Spleen (tissue), 11 donors: ENCODE measurements around the gene SMIM1. TPM values are rescaled to one million over a fixed set of nuclear protein-coding genes. Genes with fewer than 3 reads are reported as not detected.
A peak's percentile ranks its signal among the peaks of the same experiment; 100 is the strongest.

Experiments
- DNase-seq: peaks from one replicate; pipeline ENCODE4 v3.0.0-alpha.2; 2020
- H3K27ac ChIP-seq, 8 donors: fragments of 200-600 bp; sonication (generic) in 7 of 8; 1 replicate in 4 of 8; 2 replicates in 4 of 8; pipeline versions ENCODE4 v1.5.0 to v1.8.0; 2016 to 2021; ENCODE audit warnings: inconsistent platforms in 4 of 8, mild to moderate bottlenecking in 4 of 8, moderate library complexity in 1 of 8
- H3K27me3 ChIP-seq, 7 donors: fragments of 200-600 bp; sonication (generic) in 6 of 7; replicated peaks in 1 of 7; 1 replicate in 4 of 7; 2 replicates in 3 of 7; pipeline versions ENCODE4 v1.5.0 to v1.8.0; 2016 to 2021; ENCODE audit warnings: inconsistent platforms in 3 of 7, mild to moderate bottlenecking in 1 of 7
- H3K36me3 ChIP-seq, 6 donors: fragments of 200-600 bp; sonication (generic) in 5 of 6; 1 replicate in 4 of 6; 2 replicates in 2 of 6; pipeline versions ENCODE4 v1.5.0 to v1.8.0; 2016 to 2021; ENCODE audit warnings: inconsistent platforms in 2 of 6
- H3K4me1 ChIP-seq, 6 donors: fragments of 200-600 bp; sonication (generic) in 5 of 6; 1 replicate in 3 of 6; 2 replicates in 3 of 6; pipeline versions ENCODE4 v1.5.0 to v1.8.0; 2016 to 2021; ENCODE audit warnings: inconsistent platforms in 3 of 6
- H3K4me3 ChIP-seq, 8 donors: fragments of 200-600 bp; sonication (generic) in 7 of 8; 1 replicate in 4 of 8; 2 replicates in 4 of 8; pipeline versions ENCODE4 v1.5.0 to v1.8.0; 2016 to 2021; ENCODE audit warnings: inconsistent platforms in 4 of 8, mild to moderate bottlenecking in 4 of 8, moderate library complexity in 2 of 8
- H3K9me3 ChIP-seq, 8 donors: fragments of 200-600 bp; sonication (generic) in 7 of 8; 1 replicate in 4 of 8; 2 replicates in 4 of 8; pipeline versions ENCODE4 v1.5.0 to v1.8.0; 2016 to 2021; ENCODE audit warnings: inconsistent platforms in 4 of 8
- POLR2A ChIP-seq, 3 donors: fragments of 450-650 bp; IDR thresholded peaks; one replicate each; pipeline ENCODE4 v1.5.1; 2017; ENCODE audit warnings: antibody characterized with exemption in 3 of 3, mild to moderate bottlenecking in 1 of 3
- POLR2AphosphoS5 ChIP-seq, 3 donors: sonication (generic); formaldehyde crosslinking; IDR thresholded peaks; one replicate each; pipeline ENCODE4 v1.5.1; 2017; ENCODE audit warnings: antibody characterized with exemption in 3 of 3
- WGBS, 5 donors: extraction: QIAGEN DNeasy Blood & Tissue Kit in 3 of 5; methylation state at CpG; one replicate each; pipeline versions ENCODE4 v1.1.5 to v1.1.7; 2013 to 2018; 5-methylcytosine and 5-hydroxymethylcytosine counted together
- intact Hi-C: fragments of 100-400 bp; cut with DNase I; formaldehyde crosslinking; loops from one replicate; pipeline ENCODE4 v1.15.0; 2023; ENCODE audit warnings: low total_unique reads
- polyA plus RNA-seq, 3 donors: library from polyadenylated mRNA; stranded (reverse); fragments of 200-250 nt; gene quantifications; one replicate each; pipeline ENCODE4 v1.2.1, GENCODE V29; 2013
- total RNA-seq, 7 donors: library from RNA; depleted of rRNA in 3 of 7; stranded (reverse); fragments of >200 nt in 3 of 7; fragmentation: NEBNext Ultra II Directional in 4 of 7; extraction: Animal tissue kit (Norgen Biotek cat#: 25700) in 4 of 7; gene quantifications; one replicate each; pipeline versions ENCODE4 v1.1.0 to v1.2.1, GENCODE V29; 2016 to 2021
- TF ChIP-seq, protein P1 (sequence below), 11 experiments: fragments of 200-600 bp in 7 of 11; fragments of 450-650 bp in 4 of 11; sonication (generic) in 4 of 11; IDR thresholded peaks in 8 of 11; conservative IDR thresholded peaks in 3 of 11; 1 replicate in 7 of 11; 2 replicates in 4 of 11; pipeline versions ENCODE4 v1.4.0 to v1.8.0; 2016 to 2021; ENCODE audit warnings: antibody characterized with exemption in 11 of 11, inconsistent platforms in 4 of 11, mild to moderate bottlenecking in 1 of 11
- donor health status: healthy with polysubstance abuse.
- donor health status: DM: no; HTN: no; CAD: no; lungs with moderate emphysema.
- donor health status: DM: no; HTN: no; CAD: no.
- donor health status: Bipolar disorder and iron deficiency.
- donor health status: healthy.
- donor health status: DM: no; HTN: no; CAD: no.
- donor health status: DM: yes; HTN: yes; CAD: no.

The SMIM1 gene
- total and polyA plus RNA-seq, 10 donors, result 2.0 to 12.7 (median 4.6) TPM; not detected in 1

- Histone ChIP-seq H3K9me3 (no peaks in the 10 kb centered on the region), H3K36me3 (peaks cover 6 to 82% (median 73%) of the 10 kb centered on the region in 6 donors), H3K4me3 (no peak overlapping the region), H3K27me3 (no peaks in the 10 kb centered on the region), H3K27ac (no peak overlapping the region), H3K4me1 (peaks cover under 1 to 14% (median 3%) of the 10 kb centered on the region in 6 donors)
- TF ChIP-seq, protein P1, sequence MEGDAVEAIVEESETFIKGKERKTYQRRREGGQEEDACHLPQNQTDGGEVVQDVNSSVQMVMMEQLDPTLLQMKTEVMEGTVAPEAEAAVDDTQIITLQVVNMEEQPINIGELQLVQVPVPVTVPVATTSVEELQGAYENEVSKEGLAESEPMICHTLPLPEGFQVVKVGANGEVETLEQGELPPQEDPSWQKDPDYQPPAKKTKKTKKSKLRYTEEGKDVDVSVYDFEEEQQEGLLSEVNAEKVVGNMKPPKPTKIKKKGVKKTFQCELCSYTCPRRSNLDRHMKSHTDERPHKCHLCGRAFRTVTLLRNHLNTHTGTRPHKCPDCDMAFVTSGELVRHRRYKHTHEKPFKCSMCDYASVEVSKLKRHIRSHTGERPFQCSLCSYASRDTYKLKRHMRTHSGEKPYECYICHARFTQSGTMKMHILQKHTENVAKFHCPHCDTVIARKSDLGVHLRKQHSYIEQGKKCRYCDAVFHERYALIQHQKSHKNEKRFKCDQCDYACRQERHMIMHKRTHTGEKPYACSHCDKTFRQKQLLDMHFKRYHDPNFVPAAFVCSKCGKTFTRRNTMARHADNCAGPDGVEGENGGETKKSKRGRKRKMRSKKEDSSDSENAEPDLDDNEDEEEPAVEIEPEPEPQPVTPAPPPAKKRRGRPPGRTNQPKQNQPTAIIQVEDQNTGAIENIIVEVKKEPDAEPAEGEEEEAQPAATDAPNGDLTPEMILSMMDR (IDR thresholded peaks at IDR 0.05 in 8 of 11, conservative IDR thresholded peaks at IDR 0.05 in 3 of 11), result no peak
- TF ChIP-seq POLR2AphosphoS5 (IDR thresholded peaks at IDR 0.05), result peak in 1 of 3 donors; percentile 43
- intact Hi-C loops, result no loop called here
- 90 to 96% (median 93%) methylated on average over 21 of the region's 21 CpGs for WGBS, 5 donors
- no peak for DNase-seq
Observed at GRCh38 chr1:3780901-3781300, 8.4 kb downstream of the SMIM1 start.

- no peaks in the 10 kb centered on the region for H3K27me3 ChIP-seq
- H3K9me3 ChIP-seq, result no peaks in the 10 kb centered on the region
- TF ChIP-seq POLR2A (IDR thresholded peaks at IDR 0.05), result no peak
- TF ChIP-seq, protein P1 (IDR thresholded peaks at IDR 0.05 in 8 of 11, conservative IDR thresholded peaks at IDR 0.05 in 3 of 11), result no peak
- peak in 1 of 3 donors; percentile 40 for TF ChIP-seq POLR2AphosphoS5 (IDR thresholded peaks at IDR 0.05)
- no peak overlapping the region for H3K27ac ChIP-seq
- no peak overlapping the region for H3K4me3 ChIP-seq
- H3K4me1 ChIP-seq, result peaks cover 0 to 22% (median 8%) of the 10 kb centered on the region in 6 donors
- intact Hi-C loops, result no loop called here
- peaks cover 6 to 100% (median 83%) of the 10 kb centered on the region in 6 donors for H3K36me3 ChIP-seq
- WGBS, 5 donors, result 91 to 96% (median 94%) methylated on average over 27 to 30 of the region's 30 CpGs
- no peak for DNase-seq
Observed at GRCh38 chr1:3783651-3784474, 11.3 kb downstream of the SMIM1 start.

DNA sequence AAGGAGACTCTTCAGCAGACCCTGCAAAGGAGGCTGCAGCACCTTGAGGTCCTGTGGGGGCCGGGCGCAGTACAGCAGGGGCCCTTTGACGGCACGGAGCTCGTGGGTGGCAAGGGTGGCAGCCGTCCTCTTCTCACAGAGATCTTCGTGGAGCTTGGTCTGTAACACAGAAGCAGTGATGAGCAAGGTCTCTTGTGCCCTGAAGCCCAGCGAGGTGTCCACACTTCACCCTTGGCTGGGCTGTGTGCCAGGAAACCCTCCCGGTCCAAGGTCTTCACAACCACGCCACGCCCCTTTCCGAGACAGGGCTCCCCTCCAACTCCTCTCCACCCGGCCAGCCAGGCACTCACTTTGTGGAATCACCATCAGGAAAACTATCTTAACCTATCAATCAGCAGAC is 12.5 kb downstream of the SMIM1 start:
- Histone ChIP-seq H3K36me3 (peaks cover 6 to 100% (median 77%) of the 10 kb centered on the region in 6 donors), H3K9me3 (no peaks in the 10 kb centered on the region), H3K4me3 (no peak overlapping the region), H3K27me3 (no peaks in the 10 kb centered on the region), H3K4me1 (peaks cover 0 to 34% (median 16%) of the 10 kb centered on the region in 6 donors), H3K27ac (no peak overlapping the region)
- 74 to 84% (median 82%) methylated on average over 13 of the region's 13 CpGs for WGBS, 5 donors
- no peak for DNase-seq
- TF ChIP-seq, protein P1 (IDR thresholded peaks at IDR 0.05 in 8 of 11, conservative IDR thresholded peaks at IDR 0.05 in 3 of 11), result no peak
- TF ChIP-seq POLR2A (IDR thresholded peaks at IDR 0.05) (no peak), POLR2AphosphoS5 (IDR thresholded peaks at IDR 0.05) (peak in 2 of 3 donors; percentile 26 to 43)
- intact Hi-C loops, result no loop called here

- WGBS, 5 donors, result 80 to 89% (median 85%) methylated on average over 14 of the region's 14 CpGs
- no peaks in the 10 kb centered on the region for H3K9me3 ChIP-seq
- no peak overlapping the region for H3K27ac ChIP-seq
- H3K36me3 ChIP-seq, result peaks cover 6 to 100% (median 75%) of the 10 kb centered on the region in 6 donors
- peaks cover 0 to 40% (median 19%) of the 10 kb centered on the region in 6 donors for H3K4me1 ChIP-seq
- DNase-seq, result no peak
- intact Hi-C loops, result no loop called here
- no peaks in the 10 kb centered on the region for H3K27me3 ChIP-seq
- TF ChIP-seq POLR2AphosphoS5 (IDR thresholded peaks at IDR 0.05), result no peak
- TF ChIP-seq, protein P1 (IDR thresholded peaks at IDR 0.05 in 8 of 11, conservative IDR thresholded peaks at IDR 0.05 in 3 of 11), result peak in 3 of 11 experiments; percentile 19 to 28 (median 20)
- no peak for TF ChIP-seq POLR2A (IDR thresholded peaks at IDR 0.05)
- H3K4me3 ChIP-seq, result no peak overlapping the region
Observed at GRCh38 chr1:3785456-3786157, 13.1 kb downstream of the SMIM1 start.
